ENCODE data around the gene C1QTNF6. TPM values are rescaled to one million over a fixed set of nuclear protein-coding genes. Genes with fewer than 3 reads are reported as not detected.

Gene C1QTNF6
- total and polyA plus RNA-seq, 2 of the 8 experiments (the other 6 are each of a cell fraction or from before 2014, with no cell fraction given), result 3.1 to 6.5 TPM

DNA sequence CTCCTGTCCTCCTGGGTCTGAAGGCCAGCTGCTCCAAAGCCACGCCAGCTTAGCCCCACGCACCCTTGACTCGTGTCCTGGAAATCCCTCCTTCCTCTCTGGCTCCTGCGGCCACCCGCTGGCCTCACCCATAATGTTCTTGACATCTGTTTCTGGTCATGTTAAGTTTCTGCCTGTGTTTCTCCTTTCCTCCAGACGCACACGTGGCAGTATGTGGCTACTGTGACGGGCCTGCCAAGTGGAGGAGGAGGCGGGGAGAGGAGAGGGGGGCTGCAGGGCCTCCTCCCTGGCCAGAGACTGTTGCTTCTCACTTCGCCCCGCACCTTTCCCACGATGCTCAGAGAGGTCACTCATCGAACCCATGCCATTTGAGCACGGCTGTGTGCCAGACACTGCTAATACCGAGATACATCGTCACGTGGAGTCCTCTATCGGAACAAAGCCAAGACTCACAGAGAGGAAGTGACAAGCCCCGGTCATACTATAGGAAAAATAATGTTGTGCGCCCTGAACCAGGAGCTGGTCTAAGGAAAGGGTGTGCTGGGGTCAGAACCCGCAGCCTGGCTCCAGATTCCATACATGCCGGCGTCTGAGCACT lies 11.5 kb downstream of the C1QTNF6 start:
- H4K91ac ChIP-seq (replicated peaks; ENCODE audit: insufficient read length, low read length), result no peak overlapping the region
- H2BK20ac ChIP-seq (ENCODE audit: low read length), result no peak overlapping the region
- H3K27ac ChIP-seq (ENCODE audit: low read depth, low read length), result no peak overlapping the region
- FAIRE-seq (no peak), DNase-seq (ENCODE audit: low read depth in 1 of 2, low spot score in 2 of 2) (no peak)
- no peak overlapping the region for H2BK15ac ChIP-seq (ENCODE audit: low read length)
- H2BK120ac ChIP-seq (replicated peaks; ENCODE audit: low read depth, low read length), result no peak overlapping the region
- ChIA-PET POLR2A (ENCODE audit: partially characterized antibody) (no interaction called here), CTCF (ENCODE audit: partially characterized antibody) (interaction anchor here (0.7 to 4.5 kb wide), 9 partner anchors 9 to 84 kb away, joined by 4 to 25 read pairs (median 6); no protein-coding TSS in a partner anchor)
- peaks cover 0 to 4% (median under 1%) of the 10 kb centered on the region in 4 experiments; a peak in 3 of 7 replicates for H3K4me1 ChIP-seq (replicated peaks in 1 of 4; ENCODE audit: control insufficient read depth in 3 of 4, insufficient read depth in 4 of 4, low read length in 3 of 4)
- no peak overlapping the region; the same call in 1 of the 2 replicates for H3K18ac ChIP-seq (ENCODE audit: extremely low read depth, low read length)
- no peaks in the 10 kb centered on the region for H3K9me3 ChIP-seq (ENCODE audit: insufficient read depth in 2 of 2, low read depth in 1 of 2, low read length in 1 of 2)
- no peak overlapping the region for H2BK5ac ChIP-seq (ENCODE audit: low read depth, low read length)
- no peak overlapping the region for H3K9ac ChIP-seq (replicated peaks in 1 of 4; ENCODE audit: extremely low read depth in 1 of 4, low read depth in 3 of 4, low read length in 3 of 4)
- no peak overlapping the region for H3K4me2 ChIP-seq (ENCODE audit: insufficient read depth in 1 of 2, low read depth in 2 of 2, low read length in 2 of 2)
- H3K23ac ChIP-seq (ENCODE audit: insufficient read length), result no peak overlapping the region
- no peak overlapping the region for H3K56ac ChIP-seq (replicated peaks; ENCODE audit: insufficient read length, low read depth, low read length)
- no peak overlapping the region for H2BK12ac ChIP-seq (ENCODE audit: low read depth, low read length)
- no peaks in the 10 kb centered on the region; a peak in 2 of 7 replicates for H3K27me3 ChIP-seq (replicated peaks in 1 of 4; ENCODE audit: control insufficient read depth in 3 of 4, extremely low read depth in 1 of 4, insufficient read depth in 3 of 4, low read length in 3 of 4)
- no peak overlapping the region for H3K14ac ChIP-seq (ENCODE audit: insufficient read length)
- no peaks in the 10 kb centered on the region for H3K79me1 ChIP-seq (ENCODE audit: low read depth, low read length)
- H3K4me3 ChIP-seq (ENCODE audit: extremely low read depth in 1 of 4, insufficient read depth in 2 of 4, low read depth in 3 of 4, low read length in 4 of 4), result no peak overlapping the region
- TF ChIP-seq SP1 (IDR thresholded peaks at IDR 0.05; ENCODE audit: low read depth, low read length) (no peak), BRCA1 (IDR thresholded peaks at IDR 0.05; ENCODE audit: low read depth, low read length) (no peak), SRF (IDR thresholded peaks at IDR 0.05; ENCODE audit: low read depth, low read length) (no peak), CBX8 (IDR thresholded peaks at IDR 0.05; ENCODE audit: borderline replicate concordance, low read depth, low read length) (no peak), KDM5A (IDR thresholded peaks at IDR 0.05; ENCODE audit: low read length) (no peak), EGR1 (IDR thresholded peaks at IDR 0.05; ENCODE audit: borderline replicate concordance, low read depth, low read length) (no peak), ZNF274 (IDR thresholded peaks at IDR 0.05; ENCODE audit: borderline replicate concordance, extremely low read depth, low read length) (no peak), KDM4A (IDR thresholded peaks at IDR 0.05; ENCODE audit: low read depth, low read length, severe bottlenecking) (no peak), RNF2 (IDR thresholded peaks at IDR 0.05; ENCODE audit: borderline replicate concordance, low read depth, low read length, missing control alignments, poor library complexity, severe bottlenecking) (no peak), FOSL1 (IDR thresholded peaks at IDR 0.05; ENCODE audit: insufficient read depth, low read depth, low read length) (no peak)
- H4K20me1 ChIP-seq (replicated peaks in 1 of 2; ENCODE audit: control insufficient read depth in 1 of 2, insufficient read depth in 2 of 2, low read length in 2 of 2), result no peaks in the 10 kb centered on the region
- no peak overlapping the region for H2AFZ ChIP-seq (ENCODE audit: low read length)
- no peaks in the 10 kb centered on the region for H3K79me2 ChIP-seq (ENCODE audit: control insufficient read depth in 1 of 2, insufficient read depth in 2 of 2, low read length in 2 of 2)
- H3K4ac ChIP-seq (replicated peaks; ENCODE audit: insufficient read length, low read depth, low read length), result no peak overlapping the region
- H4K8ac ChIP-seq (ENCODE audit: extremely low read depth, insufficient read depth, low read length), result no peak overlapping the region; the same call in 1 of the 2 replicates
- H4K5ac ChIP-seq (ENCODE audit: insufficient read length, low read depth, low read length), result no peak overlapping the region
- no peaks in the 10 kb centered on the region for H3K36me3 ChIP-seq (ENCODE audit: control insufficient read depth in 2 of 4, insufficient read depth in 4 of 4, low read length in 3 of 4)
- H2AK5ac ChIP-seq (ENCODE audit: low read depth, low read length), result peak overlapping the region; percentile 20; the same call in 1 of the 2 replicates
- 88% methylated on average over 22 of the region's 23 CpGs; no CpG with 5 or more reads in 1 of the 2 experiments for WGBS, 2 experiments (ENCODE audit: extremely low coverage in 1 of 2, insufficient coverage in 1 of 2, insufficient read length in 1 of 2, insufficient replicate concordance in 2 of 2, low coverage in 1 of 2, low lambda C conversion rate in 2 of 2, missing lambda C conversion rate in 1 of 2)
- H3K23me2 ChIP-seq (ENCODE audit: low read depth, low read length), result no peaks in the 10 kb centered on the region

Measured in H1 (cell line).